ENCODE data around the gene RANBP1.

GRCh38 chr22:20066617-20067383 lies 49.1 kb upstream of the RANBP1 start:
- TF ChIP-seq USF2 (IDR thresholded peaks at IDR 0.05; ENCODE audit: borderline replicate concordance, low read depth, low read length) (no peak), NFIC (IDR thresholded peaks at IDR 0.05; ENCODE audit: borderline replicate concordance) (no peak), YY1 (IDR thresholded peaks at IDR 0.05; ENCODE audit: low read depth) (no peak), SIN3A (IDR thresholded peaks at IDR 0.05; ENCODE audit: borderline replicate concordance, low read depth, low read length) (no peak), NRF1 (IDR thresholded peaks at IDR 0.05; ENCODE audit: low read depth, low read length) (no peak), POLR2AphosphoS5 (IDR thresholded peaks at IDR 0.05; ENCODE audit: low read depth, low read length) (no peak), EP300 (IDR thresholded peaks at IDR 0.05; ENCODE audit: borderline replicate concordance in 1 of 2, low read depth in 1 of 2, low read length in 1 of 2) (no peak), CHD2 (IDR thresholded peaks at IDR 0.05; ENCODE audit: low read length, partially characterized antibody) (no peak), FOXM1 (IDR thresholded peaks at IDR 0.05; ENCODE audit: low read depth) (no peak), TAF1 (IDR thresholded peaks at IDR 0.05; ENCODE audit: borderline replicate concordance, low read depth, low read length) (no peak), PBX3 (IDR thresholded peaks at IDR 0.05) (no peak)
- TF ChIP-seq, protein P1, sequence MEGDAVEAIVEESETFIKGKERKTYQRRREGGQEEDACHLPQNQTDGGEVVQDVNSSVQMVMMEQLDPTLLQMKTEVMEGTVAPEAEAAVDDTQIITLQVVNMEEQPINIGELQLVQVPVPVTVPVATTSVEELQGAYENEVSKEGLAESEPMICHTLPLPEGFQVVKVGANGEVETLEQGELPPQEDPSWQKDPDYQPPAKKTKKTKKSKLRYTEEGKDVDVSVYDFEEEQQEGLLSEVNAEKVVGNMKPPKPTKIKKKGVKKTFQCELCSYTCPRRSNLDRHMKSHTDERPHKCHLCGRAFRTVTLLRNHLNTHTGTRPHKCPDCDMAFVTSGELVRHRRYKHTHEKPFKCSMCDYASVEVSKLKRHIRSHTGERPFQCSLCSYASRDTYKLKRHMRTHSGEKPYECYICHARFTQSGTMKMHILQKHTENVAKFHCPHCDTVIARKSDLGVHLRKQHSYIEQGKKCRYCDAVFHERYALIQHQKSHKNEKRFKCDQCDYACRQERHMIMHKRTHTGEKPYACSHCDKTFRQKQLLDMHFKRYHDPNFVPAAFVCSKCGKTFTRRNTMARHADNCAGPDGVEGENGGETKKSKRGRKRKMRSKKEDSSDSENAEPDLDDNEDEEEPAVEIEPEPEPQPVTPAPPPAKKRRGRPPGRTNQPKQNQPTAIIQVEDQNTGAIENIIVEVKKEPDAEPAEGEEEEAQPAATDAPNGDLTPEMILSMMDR (IDR thresholded peaks at IDR 0.05), result no peak
- TF ChIP-seq, protein P2, sequence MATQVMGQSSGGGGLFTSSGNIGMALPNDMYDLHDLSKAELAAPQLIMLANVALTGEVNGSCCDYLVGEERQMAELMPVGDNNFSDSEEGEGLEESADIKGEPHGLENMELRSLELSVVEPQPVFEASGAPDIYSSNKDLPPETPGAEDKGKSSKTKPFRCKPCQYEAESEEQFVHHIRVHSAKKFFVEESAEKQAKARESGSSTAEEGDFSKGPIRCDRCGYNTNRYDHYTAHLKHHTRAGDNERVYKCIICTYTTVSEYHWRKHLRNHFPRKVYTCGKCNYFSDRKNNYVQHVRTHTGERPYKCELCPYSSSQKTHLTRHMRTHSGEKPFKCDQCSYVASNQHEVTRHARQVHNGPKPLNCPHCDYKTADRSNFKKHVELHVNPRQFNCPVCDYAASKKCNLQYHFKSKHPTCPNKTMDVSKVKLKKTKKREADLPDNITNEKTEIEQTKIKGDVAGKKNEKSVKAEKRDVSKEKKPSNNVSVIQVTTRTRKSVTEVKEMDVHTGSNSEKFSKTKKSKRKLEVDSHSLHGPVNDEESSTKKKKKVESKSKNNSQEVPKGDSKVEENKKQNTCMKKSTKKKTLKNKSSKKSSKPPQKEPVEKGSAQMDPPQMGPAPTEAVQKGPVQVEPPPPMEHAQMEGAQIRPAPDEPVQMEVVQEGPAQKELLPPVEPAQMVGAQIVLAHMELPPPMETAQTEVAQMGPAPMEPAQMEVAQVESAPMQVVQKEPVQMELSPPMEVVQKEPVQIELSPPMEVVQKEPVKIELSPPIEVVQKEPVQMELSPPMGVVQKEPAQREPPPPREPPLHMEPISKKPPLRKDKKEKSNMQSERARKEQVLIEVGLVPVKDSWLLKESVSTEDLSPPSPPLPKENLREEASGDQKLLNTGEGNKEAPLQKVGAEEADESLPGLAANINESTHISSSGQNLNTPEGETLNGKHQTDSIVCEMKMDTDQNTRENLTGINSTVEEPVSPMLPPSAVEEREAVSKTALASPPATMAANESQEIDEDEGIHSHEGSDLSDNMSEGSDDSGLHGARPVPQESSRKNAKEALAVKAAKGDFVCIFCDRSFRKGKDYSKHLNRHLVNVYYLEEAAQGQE (IDR thresholded peaks at IDR 0.05; ENCODE audit: low read depth, low read length), result no peak

Data from SK-N-SH (cell line).